ENCODE results near the gene SRD5A3.

The SRD5A3 gene

DNA sequence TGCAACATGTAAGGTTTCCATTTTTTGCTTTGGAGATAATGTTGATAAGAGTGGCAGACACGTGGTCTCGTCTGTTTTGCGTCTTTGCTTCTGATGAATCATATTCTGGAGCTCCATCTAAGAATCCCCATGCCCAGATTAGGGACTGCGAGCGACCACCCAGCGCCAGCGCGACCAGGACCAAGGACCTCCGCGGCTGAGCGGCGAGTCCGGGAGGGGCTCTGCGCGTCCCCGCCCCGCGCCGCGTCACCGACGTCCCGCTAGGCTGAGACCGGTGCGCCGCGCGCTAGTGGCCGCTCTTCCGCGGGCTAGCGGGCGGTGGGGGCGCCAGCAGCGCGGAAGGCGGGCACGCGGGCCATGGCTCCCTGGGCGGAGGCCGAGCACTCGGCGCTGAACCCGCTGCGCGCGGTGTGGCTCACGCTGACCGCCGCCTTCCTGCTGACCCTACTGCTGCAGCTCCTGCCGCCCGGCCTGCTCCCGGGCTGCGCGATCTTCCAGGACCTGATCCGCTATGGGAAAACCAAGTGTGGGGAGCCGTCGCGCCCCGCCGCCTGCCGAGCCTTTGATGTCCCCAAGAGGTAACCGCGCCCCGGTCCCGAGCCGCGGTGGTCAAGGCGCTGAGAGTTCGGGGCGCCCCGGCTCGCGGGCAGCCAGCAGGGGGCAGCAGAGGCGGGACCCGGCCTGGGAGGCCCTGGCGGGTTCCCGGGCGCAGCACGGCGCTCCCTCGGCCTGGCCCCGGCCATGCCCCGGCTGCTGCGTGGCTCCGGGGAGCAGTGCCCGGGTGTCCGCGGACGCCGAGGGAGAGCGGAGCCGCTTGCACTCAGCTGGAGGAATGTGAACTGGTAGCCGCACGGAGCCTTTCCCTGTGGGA lies at the start of gene SRD5A3:
SRD5A3 (plus strand) TSS at position 263 of the 871 bp plus-strand sequence; CDS start at position 358, 95 bp downstream.
- no peaks in the 10 kb centered on the region for H3K36me3 ChIP-seq (ENCODE audit: insufficient read depth, low read length)
- H3K79me2 ChIP-seq (ENCODE audit: control insufficient read depth, insufficient read depth, low read length, unreplicated experiment) = peaks cover 30% of the 10 kb centered on the region
- H3K4me3 ChIP-seq (ENCODE audit: low read depth, low read length) = peak within 1 kb of the TSS; percentile 95
- H3K27me3 ChIP-seq (ENCODE audit: insufficient read depth, low read length) = no peaks in the 10 kb centered on the region
- peak within 1 kb of the TSS; percentile 95 for H2AFZ ChIP-seq (ENCODE audit: low read length, unreplicated experiment)
- peak within 1 kb of the TSS; percentile 73 for H3K27ac ChIP-seq (ENCODE audit: low read depth, low read length)
- peaks cover 34% of the 10 kb centered on the region for H3K4me1 ChIP-seq (ENCODE audit: control insufficient read depth, insufficient read depth, low read length, unreplicated experiment)

- Histone ChIP-seq H3K27me3 (ENCODE audit: insufficient read depth, low read length) (no peaks in the 10 kb centered on the region), H3K4me1 (ENCODE audit: control insufficient read depth, insufficient read depth, low read length, unreplicated experiment) (no peaks in the 10 kb centered on the region), H2AFZ (ENCODE audit: low read length, unreplicated experiment) (no peak overlapping the region), H3K79me2 (ENCODE audit: control insufficient read depth, insufficient read depth, low read length, unreplicated experiment) (no peaks in the 10 kb centered on the region), H3K36me3 (ENCODE audit: insufficient read depth, low read length) (no peaks in the 10 kb centered on the region), H3K27ac (ENCODE audit: low read depth, low read length) (no peak overlapping the region), H3K4me3 (ENCODE audit: low read depth, low read length) (no peak overlapping the region)
Observed at GRCh38 chr4:55297346-55297745, 48.7 kb upstream of the SRD5A3 start.

DNA sequence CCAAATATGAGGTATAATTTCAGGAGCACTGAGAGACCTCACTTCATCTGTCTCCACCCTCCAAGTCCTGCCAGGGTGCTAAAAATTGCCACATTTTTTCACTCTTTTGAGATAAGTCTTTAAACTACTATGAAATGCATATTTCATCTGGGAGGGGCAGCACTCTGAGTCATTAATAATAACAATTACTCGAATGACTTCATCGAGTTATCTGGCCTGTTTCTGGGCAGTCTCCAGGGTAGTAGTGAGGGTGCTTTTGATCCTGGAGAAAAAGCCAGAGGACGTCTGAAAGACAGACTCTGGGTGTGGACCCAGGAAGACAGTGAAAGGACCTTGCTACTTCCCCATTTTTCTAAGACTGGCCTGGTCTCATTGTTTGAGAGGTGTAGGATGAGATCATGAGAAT lies 42.3 kb upstream of the SRD5A3 start:
- Histone ChIP-seq H3K4me3 (ENCODE audit: low read depth, low read length) (0 out of 2 replicates have a peak overlapping the region, but pooled peaks have one; percentile 5), H2AFZ (ENCODE audit: low read length, unreplicated experiment) (no peak overlapping the region), H3K79me2 (ENCODE audit: control insufficient read depth, insufficient read depth, low read length, unreplicated experiment) (no peaks in the 10 kb centered on the region), H3K4me1 (ENCODE audit: control insufficient read depth, insufficient read depth, low read length, unreplicated experiment) (peaks cover 12% of the 10 kb centered on the region), H3K27ac (ENCODE audit: low read depth, low read length) (peak overlapping the region; percentile 42), H3K27me3 (ENCODE audit: insufficient read depth, low read length) (no peaks in the 10 kb centered on the region), H3K36me3 (ENCODE audit: insufficient read depth, low read length) (no peaks in the 10 kb centered on the region)

DNA sequence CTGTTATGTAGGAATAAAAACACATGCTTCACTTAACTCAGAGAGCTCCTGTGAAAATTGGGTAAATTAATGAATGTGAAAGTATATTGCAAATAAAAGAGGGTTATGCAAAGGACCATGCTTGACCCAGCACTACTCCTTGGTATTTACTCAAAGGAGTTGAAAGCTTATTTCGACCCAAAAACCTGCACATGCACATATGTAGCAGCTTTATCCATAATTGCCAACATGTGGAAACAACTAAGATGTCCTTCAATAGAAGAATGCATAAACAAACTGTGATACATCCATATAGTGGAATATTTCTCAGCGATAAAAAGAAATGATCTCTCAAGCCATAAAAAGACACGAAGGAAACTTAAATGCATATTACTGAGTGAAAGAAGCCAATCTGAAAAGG lies 41.7 kb upstream of the SRD5A3 start:
- no peaks in the 10 kb centered on the region for H3K79me2 ChIP-seq (ENCODE audit: control insufficient read depth, insufficient read depth, low read length, unreplicated experiment)
- H3K4me3 ChIP-seq (ENCODE audit: low read depth, low read length) = 0 out of 2 replicates have a peak overlapping the region, but pooled peaks have one; percentile 5
- H3K27me3 ChIP-seq (ENCODE audit: insufficient read depth, low read length) = no peaks in the 10 kb centered on the region
- peak overlapping the region; percentile 42; the same call in 1 of the 2 replicates for H3K27ac ChIP-seq (ENCODE audit: low read depth, low read length)
- peaks cover 12% of the 10 kb centered on the region for H3K4me1 ChIP-seq (ENCODE audit: control insufficient read depth, insufficient read depth, low read length, unreplicated experiment)
- H2AFZ ChIP-seq (ENCODE audit: low read length, unreplicated experiment) = no peak overlapping the region
- H3K36me3 ChIP-seq (ENCODE audit: insufficient read depth, low read length) = no peaks in the 10 kb centered on the region

- Histone ChIP-seq H3K36me3 (ENCODE audit: insufficient read depth, low read length) (no peaks in the 10 kb centered on the region), H2AFZ (ENCODE audit: low read length, unreplicated experiment) (no peak overlapping the region), H3K4me1 (ENCODE audit: control insufficient read depth, insufficient read depth, low read length, unreplicated experiment) (peaks cover 18% of the 10 kb centered on the region), H3K79me2 (ENCODE audit: control insufficient read depth, insufficient read depth, low read length, unreplicated experiment) (no peaks in the 10 kb centered on the region), H3K27me3 (ENCODE audit: insufficient read depth, low read length) (no peaks in the 10 kb centered on the region), H3K27ac (ENCODE audit: low read depth, low read length) (no peak overlapping the region), H3K4me3 (ENCODE audit: low read depth, low read length) (no peak overlapping the region)
Observed at GRCh38 chr4:55308071-55308470, 38.0 kb upstream of the SRD5A3 start.

DNA sequence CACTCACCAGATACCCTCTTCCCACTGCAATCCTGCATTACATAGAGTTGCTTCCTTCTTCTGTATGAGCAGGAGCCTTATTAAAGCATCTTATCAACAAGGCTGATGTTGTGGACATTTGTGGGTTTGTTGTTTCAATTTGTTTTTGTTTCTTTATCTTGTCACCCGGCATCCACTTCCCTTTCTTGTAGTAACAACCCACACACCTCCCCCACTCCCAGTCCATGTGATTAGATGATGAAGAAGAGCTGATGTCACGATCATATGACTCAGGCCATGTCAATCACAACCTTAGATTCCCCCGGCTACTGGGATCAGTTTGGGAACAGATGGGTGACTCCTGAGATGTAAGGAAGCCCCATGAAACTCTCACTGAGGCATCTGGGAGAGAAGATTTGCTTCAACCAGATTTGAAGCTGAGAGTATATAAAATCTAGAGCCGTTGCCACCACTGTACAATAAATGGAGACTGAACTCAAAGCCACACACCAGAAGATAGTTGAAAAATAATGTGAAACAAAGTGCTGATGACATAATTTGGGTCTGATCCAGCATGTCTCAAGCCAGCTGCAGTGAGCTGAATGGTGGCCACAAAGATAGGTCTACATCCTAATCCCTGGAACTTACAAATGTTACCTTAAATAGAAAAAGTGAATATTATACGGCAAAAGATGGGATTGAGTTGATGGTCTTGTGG lies 34.1 kb upstream of the SRD5A3 start:
- H2AFZ ChIP-seq (ENCODE audit: low read length, unreplicated experiment) = peak overlapping the region; percentile 27
- H3K27me3 ChIP-seq (ENCODE audit: insufficient read depth, low read length) = no peaks in the 10 kb centered on the region
- no peak overlapping the region for H3K4me3 ChIP-seq (ENCODE audit: low read depth, low read length)
- H3K36me3 ChIP-seq (ENCODE audit: insufficient read depth, low read length) = no peaks in the 10 kb centered on the region
- H3K79me2 ChIP-seq (ENCODE audit: control insufficient read depth, insufficient read depth, low read length, unreplicated experiment) = no peaks in the 10 kb centered on the region
- H3K4me1 ChIP-seq (ENCODE audit: control insufficient read depth, insufficient read depth, low read length, unreplicated experiment) = peaks cover 6% of the 10 kb centered on the region
- H3K27ac ChIP-seq (ENCODE audit: low read depth, low read length) = no peak overlapping the region

DNA sequence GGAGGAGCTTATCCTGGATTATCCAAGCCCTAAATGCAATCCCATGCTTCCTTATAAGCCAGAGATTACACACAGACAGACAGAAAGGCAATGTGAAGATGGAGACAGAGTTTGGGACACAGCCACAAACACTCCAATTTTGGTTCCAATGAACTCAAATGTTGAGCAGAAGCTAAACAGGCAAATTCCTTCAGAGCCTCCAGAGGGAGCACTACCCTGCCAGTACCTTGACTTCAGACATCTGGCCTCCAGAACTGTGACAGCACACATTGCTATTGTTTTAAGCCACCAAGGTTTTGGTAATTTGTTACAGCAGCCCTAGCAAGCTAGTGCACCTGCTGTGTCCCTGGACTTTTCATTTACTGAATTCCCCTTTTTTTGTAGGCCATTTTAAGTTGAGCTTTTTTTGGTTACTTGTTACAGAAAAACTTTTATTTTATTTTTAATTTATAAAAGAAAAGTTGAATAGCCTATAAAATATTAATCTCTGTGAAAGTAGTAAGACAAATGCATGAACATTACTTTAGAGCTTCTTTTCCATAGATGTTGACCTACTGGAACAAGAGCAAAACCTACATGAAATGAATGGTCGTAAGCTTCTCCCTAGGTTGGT lies 33.4 kb upstream of the SRD5A3 start:
- H3K79me2 ChIP-seq (ENCODE audit: control insufficient read depth, insufficient read depth, low read length, unreplicated experiment) = no peaks in the 10 kb centered on the region
- H3K4me1 ChIP-seq (ENCODE audit: control insufficient read depth, insufficient read depth, low read length, unreplicated experiment) = peaks cover 6% of the 10 kb centered on the region
- H3K4me3 ChIP-seq (ENCODE audit: low read depth, low read length) = no peak overlapping the region
- peak overlapping the region; percentile 14 for H2AFZ ChIP-seq (ENCODE audit: low read length, unreplicated experiment)
- H3K36me3 ChIP-seq (ENCODE audit: insufficient read depth, low read length) = no peaks in the 10 kb centered on the region
- H3K27ac ChIP-seq (ENCODE audit: low read depth, low read length) = no peak overlapping the region
- H3K27me3 ChIP-seq (ENCODE audit: insufficient read depth, low read length) = no peaks in the 10 kb centered on the region

DNA sequence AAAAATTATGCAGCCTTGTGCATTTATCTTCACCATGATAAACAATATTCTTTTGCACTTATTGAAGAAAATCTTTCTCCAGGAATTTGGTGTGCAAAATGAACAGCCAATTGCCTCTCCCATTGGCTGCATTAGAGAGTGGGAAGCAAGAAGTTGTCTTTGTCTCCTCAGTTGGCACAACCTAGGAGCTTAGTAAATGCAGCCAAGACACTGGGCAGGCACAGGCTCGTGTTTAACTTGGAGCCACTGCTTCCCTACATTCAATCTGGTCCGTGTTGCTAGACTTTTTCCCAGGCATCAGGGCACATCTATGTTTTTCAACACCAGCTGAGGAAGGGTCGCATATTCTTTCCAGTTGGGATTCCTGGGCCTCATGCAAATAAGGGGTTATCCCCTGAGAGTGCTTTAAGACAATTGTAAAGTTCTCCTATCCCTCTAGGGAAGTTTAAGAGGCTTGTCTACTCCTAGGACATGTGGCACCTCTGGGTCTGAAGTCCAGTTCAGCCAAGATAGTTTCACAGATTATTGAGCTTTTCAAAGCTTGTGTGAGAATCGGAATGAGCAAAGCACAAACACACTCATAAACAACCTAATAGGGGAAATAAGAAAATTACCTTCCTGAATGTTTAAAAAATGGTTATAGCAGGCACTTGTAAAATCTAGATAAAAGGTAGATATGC lies 31.8 kb upstream of the SRD5A3 start:
- no peak overlapping the region for H2AFZ ChIP-seq (ENCODE audit: low read length, unreplicated experiment)
- H3K27me3 ChIP-seq (ENCODE audit: insufficient read depth, low read length) = no peaks in the 10 kb centered on the region
- no peak overlapping the region for H3K4me3 ChIP-seq (ENCODE audit: low read depth, low read length)
- no peaks in the 10 kb centered on the region for H3K36me3 ChIP-seq (ENCODE audit: insufficient read depth, low read length)
- peaks cover 6% of the 10 kb centered on the region for H3K4me1 ChIP-seq (ENCODE audit: control insufficient read depth, insufficient read depth, low read length, unreplicated experiment)
- H3K27ac ChIP-seq (ENCODE audit: low read depth, low read length) = no peak overlapping the region
- H3K79me2 ChIP-seq (ENCODE audit: control insufficient read depth, insufficient read depth, low read length, unreplicated experiment) = no peaks in the 10 kb centered on the region

GRCh38 chr4:55318175-55319129 lies 27.6 kb upstream of the SRD5A3 start:
- H2AFZ ChIP-seq (ENCODE audit: low read length, unreplicated experiment) = no peak overlapping the region
- no peak overlapping the region for H3K4me3 ChIP-seq (ENCODE audit: low read depth, low read length)

More at GRCh38 chr4:55318175-55319129, 27.6 kb upstream of the SRD5A3 start:
- Histone ChIP-seq H3K27me3 (ENCODE audit: insufficient read depth, low read length) (no peaks in the 10 kb centered on the region), H3K36me3 (ENCODE audit: insufficient read depth, low read length) (no peaks in the 10 kb centered on the region), H3K27ac (ENCODE audit: low read depth, low read length) (no peak overlapping the region), H3K79me2 (ENCODE audit: control insufficient read depth, insufficient read depth, low read length, unreplicated experiment) (no peaks in the 10 kb centered on the region), H3K4me1 (ENCODE audit: control insufficient read depth, insufficient read depth, low read length, unreplicated experiment) (peaks cover 5% of the 10 kb centered on the region)

Measured in ACC112 (cell line).